ENCODE data around the gene PALD1. TPM values are rescaled to one million over a fixed set of nuclear protein-coding genes. Genes with fewer than 3 reads are reported as not detected.
A peak's percentile ranks its signal among the peaks of the same experiment; 100 is the strongest.

PALD1 gene
- polyA plus RNA-seq, 2 donors = 2.1 to 3.4 TPM

DNA sequence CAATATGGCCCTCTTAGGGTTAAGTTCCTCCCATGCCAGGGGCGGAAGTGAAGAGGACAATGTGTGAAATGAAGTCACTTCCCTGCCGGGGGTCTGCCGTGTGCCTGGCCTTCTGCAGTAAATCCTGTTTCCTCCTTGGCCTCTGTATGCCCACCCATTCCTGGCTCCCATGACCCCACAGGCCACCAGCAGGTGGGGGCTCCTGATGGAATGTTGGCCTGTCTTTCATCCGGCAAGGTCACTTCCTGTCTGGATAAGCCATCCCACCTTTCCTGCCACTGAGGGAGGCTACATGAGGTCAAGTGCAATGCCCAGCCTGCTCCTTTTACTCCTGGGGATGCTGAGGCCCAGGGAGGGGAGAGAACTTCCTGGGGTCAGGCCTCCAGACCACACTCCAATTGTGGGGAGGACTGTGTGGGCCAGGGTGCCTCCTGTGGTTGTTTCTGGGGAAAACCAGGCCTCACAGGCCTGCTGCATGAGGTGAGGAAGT lies 22.3 kb downstream of the PALD1 start:
- Histone ChIP-seq H3K27ac (ENCODE audit: low read depth in 2 of 2, low read length in 1 of 2) (peak overlapping the region in 1 of 2 donors; percentile 26), H3K4me1 (ENCODE audit: control insufficient read depth in 2 of 2, insufficient read depth in 2 of 2, low read length in 1 of 2) (peaks cover 0 to 2% of the 10 kb centered on the region in 2 donors), H3K9me3 (ENCODE audit: control insufficient read depth in 2 of 2, insufficient read depth in 1 of 2, low read depth in 1 of 2, low read length in 1 of 2) (peaks cover 0 to 3% of the 10 kb centered on the region in 2 donors), H3K27me3 (ENCODE audit: control insufficient read depth in 1 of 2, insufficient read depth in 2 of 2, low read length in 2 of 2) (no peaks in the 10 kb centered on the region), H3K4me3 (ENCODE audit: low read depth in 1 of 2, low read length in 2 of 2) (no peak overlapping the region), H3K36me3 (ENCODE audit: control insufficient read depth in 2 of 2, insufficient read depth in 2 of 2, low read length in 1 of 2) (no peaks in the 10 kb centered on the region)
- 60% methylated on average over 4 of the region's 4 CpGs for whole genome bisulfite sequencing, 2 donors

DNA sequence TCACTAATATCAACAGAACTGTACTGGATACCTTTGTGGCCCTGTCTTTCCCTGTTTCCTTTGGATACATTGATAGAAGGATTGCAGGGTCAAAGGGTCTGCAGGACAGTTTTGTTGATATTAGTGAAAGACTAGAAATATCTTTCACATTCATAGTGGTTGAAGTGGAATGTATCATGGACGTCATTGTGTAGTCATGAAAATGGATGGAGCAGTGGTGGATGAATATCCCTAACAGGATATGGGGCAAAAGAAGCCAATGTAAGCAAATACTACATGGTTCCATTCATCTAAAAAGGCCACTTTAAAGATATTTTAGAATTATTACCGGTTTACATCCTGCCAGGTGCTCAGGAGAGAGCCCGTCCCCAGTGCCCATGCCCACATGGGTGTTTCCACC lies 23.8 kb downstream of the PALD1 start:
- 87 to 93% methylated on average over 3 of the region's 3 CpGs for WGBS, 2 donors
- no peaks in the 10 kb centered on the region for H3K36me3 ChIP-seq (ENCODE audit: control insufficient read depth in 2 of 2, insufficient read depth in 2 of 2, low read length in 1 of 2)
- H3K27ac ChIP-seq (ENCODE audit: low read depth in 2 of 2, low read length in 1 of 2) = no peak overlapping the region
- no peak overlapping the region for H3K4me3 ChIP-seq (ENCODE audit: low read depth in 1 of 2, low read length in 2 of 2)
- H3K9me3 ChIP-seq (ENCODE audit: control insufficient read depth in 2 of 2, insufficient read depth in 1 of 2, low read depth in 1 of 2, low read length in 1 of 2) = no peaks in the 10 kb centered on the region
- peaks cover 0 to 2% of the 10 kb centered on the region in 2 donors for H3K4me1 ChIP-seq (ENCODE audit: control insufficient read depth in 2 of 2, insufficient read depth in 2 of 2, low read length in 1 of 2)
- H3K27me3 ChIP-seq (ENCODE audit: control insufficient read depth in 1 of 2, insufficient read depth in 2 of 2, low read length in 2 of 2) = no peaks in the 10 kb centered on the region

- H3K27ac ChIP-seq (ENCODE audit: low read depth in 2 of 2, low read length in 1 of 2) = no peak overlapping the region
- H3K27me3 ChIP-seq (ENCODE audit: control insufficient read depth in 1 of 2, insufficient read depth in 2 of 2, low read length in 2 of 2) = no peaks in the 10 kb centered on the region
- H3K4me1 ChIP-seq (ENCODE audit: control insufficient read depth in 2 of 2, insufficient read depth in 2 of 2, low read length in 1 of 2) = peaks cover 2 to 4% of the 10 kb centered on the region in 2 donors
- no peak overlapping the region for H3K4me3 ChIP-seq (ENCODE audit: low read depth in 1 of 2, low read length in 2 of 2)
- 41 to 63% methylated on average over 7 of the region's 7 CpGs for WGBS, 2 donors
- H3K36me3 ChIP-seq (ENCODE audit: control insufficient read depth in 2 of 2, insufficient read depth in 2 of 2, low read length in 1 of 2) = no peaks in the 10 kb centered on the region
- no peaks in the 10 kb centered on the region for H3K9me3 ChIP-seq (ENCODE audit: control insufficient read depth in 2 of 2, insufficient read depth in 1 of 2, low read depth in 1 of 2, low read length in 1 of 2)
Measured at GRCh38 chr10:70503776-70504175, 25.2 kb downstream of the PALD1 start.

GRCh38 chr10:70504521-70505358 lies 26.2 kb downstream of the PALD1 start:
- Histone ChIP-seq H3K4me3 (ENCODE audit: low read depth in 1 of 2, low read length in 2 of 2) (no peak overlapping the region), H3K4me1 (ENCODE audit: control insufficient read depth in 2 of 2, insufficient read depth in 2 of 2, low read length in 1 of 2) (peaks cover 2 to 4% of the 10 kb centered on the region in 2 donors), H3K9me3 (ENCODE audit: control insufficient read depth in 2 of 2, insufficient read depth in 1 of 2, low read depth in 1 of 2, low read length in 1 of 2) (no peaks in the 10 kb centered on the region), H3K27ac (ENCODE audit: low read depth in 2 of 2, low read length in 1 of 2) (no peak overlapping the region), H3K27me3 (ENCODE audit: control insufficient read depth in 1 of 2, insufficient read depth in 2 of 2, low read length in 2 of 2) (no peaks in the 10 kb centered on the region), H3K36me3 (ENCODE audit: control insufficient read depth in 2 of 2, insufficient read depth in 2 of 2, low read length in 1 of 2) (no peaks in the 10 kb centered on the region)
- WGBS, 2 donors = 78 to 79% methylated on average over 12 of the region's 12 CpGs

GRCh38 chr10:70505908-70506307 lies 27.3 kb downstream of the PALD1 start:
- Histone ChIP-seq H3K4me1 (ENCODE audit: control insufficient read depth in 2 of 2, insufficient read depth in 2 of 2, low read length in 1 of 2) (peaks cover 2 to 4% of the 10 kb centered on the region in 2 donors), H3K27me3 (ENCODE audit: control insufficient read depth in 1 of 2, insufficient read depth in 2 of 2, low read length in 2 of 2) (no peaks in the 10 kb centered on the region), H3K9me3 (ENCODE audit: control insufficient read depth in 2 of 2, insufficient read depth in 1 of 2, low read depth in 1 of 2, low read length in 1 of 2) (no peaks in the 10 kb centered on the region), H3K36me3 (ENCODE audit: control insufficient read depth in 2 of 2, insufficient read depth in 2 of 2, low read length in 1 of 2) (no peaks in the 10 kb centered on the region), H3K4me3 (ENCODE audit: low read depth in 1 of 2, low read length in 2 of 2) (no peak overlapping the region), H3K27ac (ENCODE audit: low read depth in 2 of 2, low read length in 1 of 2) (no peak overlapping the region)
- 85 to 89% methylated on average over 9 of the region's 9 CpGs for WGBS, 2 donors

DNA sequence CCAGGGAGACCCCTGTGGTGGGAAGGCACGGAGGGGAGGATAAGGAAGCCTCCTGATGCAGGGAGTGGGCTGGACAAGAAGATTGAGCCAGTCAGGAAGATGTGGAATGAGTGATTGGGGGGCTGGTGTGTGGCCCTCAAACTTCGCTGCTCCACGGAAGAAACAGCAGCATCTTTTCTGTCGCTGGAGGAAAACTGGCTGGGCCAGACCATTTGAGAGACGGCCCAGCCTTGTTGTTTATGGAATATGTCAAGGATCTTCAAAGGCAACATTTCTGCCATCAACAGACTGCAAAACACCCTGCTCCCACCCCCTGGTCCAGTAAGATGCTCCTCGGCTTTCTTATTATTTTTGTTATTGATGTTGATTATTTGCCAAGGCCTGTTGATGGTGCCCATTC lies 29.4 kb downstream of the PALD1 start:
- WGBS, 2 donors = 70 to 85% methylated on average over 6 of the region's 6 CpGs
- H3K36me3 ChIP-seq (ENCODE audit: control insufficient read depth in 2 of 2, insufficient read depth in 2 of 2, low read length in 1 of 2) = no peaks in the 10 kb centered on the region
- H3K4me1 ChIP-seq (ENCODE audit: control insufficient read depth in 2 of 2, insufficient read depth in 2 of 2, low read length in 1 of 2) = peaks cover 2 to 3% of the 10 kb centered on the region in 2 donors
- H3K27me3 ChIP-seq (ENCODE audit: control insufficient read depth in 1 of 2, insufficient read depth in 2 of 2, low read length in 2 of 2) = no peaks in the 10 kb centered on the region
- no peak overlapping the region for H3K4me3 ChIP-seq (ENCODE audit: low read depth in 1 of 2, low read length in 2 of 2)
- H3K9me3 ChIP-seq (ENCODE audit: control insufficient read depth in 2 of 2, insufficient read depth in 1 of 2, low read depth in 1 of 2, low read length in 1 of 2) = no peaks in the 10 kb centered on the region
- no peak overlapping the region for H3K27ac ChIP-seq (ENCODE audit: low read depth in 2 of 2, low read length in 1 of 2)

- Histone ChIP-seq H3K27ac (ENCODE audit: low read depth in 2 of 2, low read length in 1 of 2) (peak overlapping the region; percentile 53 to 61), H3K4me1 (ENCODE audit: control insufficient read depth in 2 of 2, insufficient read depth in 2 of 2, low read length in 1 of 2) (peaks cover 2 to 5% of the 10 kb centered on the region in 2 donors), H3K27me3 (ENCODE audit: control insufficient read depth in 1 of 2, insufficient read depth in 2 of 2, low read length in 2 of 2) (no peaks in the 10 kb centered on the region), H3K9me3 (ENCODE audit: control insufficient read depth in 2 of 2, insufficient read depth in 1 of 2, low read depth in 1 of 2, low read length in 1 of 2) (no peaks in the 10 kb centered on the region), H3K4me3 (ENCODE audit: low read depth in 1 of 2, low read length in 2 of 2) (no peak overlapping the region), H3K36me3 (ENCODE audit: control insufficient read depth in 2 of 2, insufficient read depth in 2 of 2, low read length in 1 of 2) (no peaks in the 10 kb centered on the region)
- 45 to 51% methylated on average over 14 of the region's 14 CpGs for WGBS, 2 donors
Measured at GRCh38 chr10:70508912-70509756, 30.6 kb downstream of the PALD1 start.

DNA sequence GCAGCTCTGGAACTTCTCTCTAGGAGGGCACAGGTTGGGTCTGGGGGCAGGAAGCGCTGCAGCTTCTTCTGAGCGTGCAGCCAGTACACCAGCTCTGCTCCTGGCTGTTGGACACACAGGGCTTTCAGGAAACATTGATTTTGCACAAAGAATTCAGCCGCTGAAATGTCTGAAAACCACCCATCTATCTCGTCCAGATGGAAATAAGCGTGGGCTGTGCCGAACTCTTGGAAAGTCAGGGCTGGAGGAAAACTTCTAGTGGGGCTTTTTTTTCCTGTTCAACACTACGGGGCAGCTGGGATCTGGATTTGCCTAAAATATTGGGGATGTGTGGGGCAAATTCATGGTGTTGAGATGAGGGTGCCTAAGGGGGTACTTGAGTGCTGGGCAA lies 31.2 kb downstream of the PALD1 start:
- peaks cover 2 to 5% of the 10 kb centered on the region in 2 donors for H3K4me1 ChIP-seq (ENCODE audit: control insufficient read depth in 2 of 2, insufficient read depth in 2 of 2, low read length in 1 of 2)
- H3K27ac ChIP-seq (ENCODE audit: low read depth in 2 of 2, low read length in 1 of 2) = peak overlapping the region in 1 of 2 donors; percentile 53
- WGBS, 2 donors = 80 to 82% methylated on average over 7 of the region's 7 CpGs
- no peak overlapping the region for H3K4me3 ChIP-seq (ENCODE audit: low read depth in 1 of 2, low read length in 2 of 2)
- H3K36me3 ChIP-seq (ENCODE audit: control insufficient read depth in 2 of 2, insufficient read depth in 2 of 2, low read length in 1 of 2) = no peaks in the 10 kb centered on the region
- no peaks in the 10 kb centered on the region for H3K27me3 ChIP-seq (ENCODE audit: control insufficient read depth in 1 of 2, insufficient read depth in 2 of 2, low read length in 2 of 2)
- no peaks in the 10 kb centered on the region for H3K9me3 ChIP-seq (ENCODE audit: control insufficient read depth in 2 of 2, insufficient read depth in 1 of 2, low read depth in 1 of 2, low read length in 1 of 2)

GRCh38 chr10:70510453-70510852 lies 31.9 kb downstream of the PALD1 start:
- WGBS, 2 donors = 85 to 91% methylated on average over 4 of the region's 4 CpGs
- H3K27ac ChIP-seq (ENCODE audit: low read depth in 2 of 2, low read length in 1 of 2) = no peak overlapping the region

More at GRCh38 chr10:70510453-70510852, 31.9 kb downstream of the PALD1 start:
- Histone ChIP-seq H3K36me3 (ENCODE audit: control insufficient read depth in 2 of 2, insufficient read depth in 2 of 2, low read length in 1 of 2) (no peaks in the 10 kb centered on the region), H3K4me1 (ENCODE audit: control insufficient read depth in 2 of 2, insufficient read depth in 2 of 2, low read length in 1 of 2) (peaks cover 2 to 5% of the 10 kb centered on the region in 2 donors), H3K4me3 (ENCODE audit: low read depth in 1 of 2, low read length in 2 of 2) (no peak overlapping the region), H3K9me3 (ENCODE audit: control insufficient read depth in 2 of 2, insufficient read depth in 1 of 2, low read depth in 1 of 2, low read length in 1 of 2) (no peaks in the 10 kb centered on the region), H3K27me3 (ENCODE audit: control insufficient read depth in 1 of 2, insufficient read depth in 2 of 2, low read length in 2 of 2) (no peaks in the 10 kb centered on the region)

Measured in esophagus (tissue), 2 donors.